ENCODE results near the gene BICD2.
A peak's percentile ranks its signal among the peaks of the same experiment; 100 is the strongest.

- TF ChIP-seq CTCF (IDR thresholded peaks at IDR 0.05) (no peak), POLR2A (IDR thresholded peaks at IDR 0.05) (peak in 1 of 4 donors; percentile 19), EP300 (IDR thresholded peaks at IDR 0.05) (no peak), POLR2AphosphoS5 (IDR thresholded peaks at IDR 0.05) (no peak)
These were observed 782 bp downstream of the BICD2 start for GRCh38 chr9:92763721-92764380.

Data from upper lobe of left lung (tissue), 4 donors.